Thoracic aorta (tissue), 2 donors: ENCODE results near the gene SLC45A2. TPM values are rescaled to one million over a fixed set of nuclear protein-coding genes. Genes with fewer than 3 reads are reported as not detected.
"Not testable (repeated sequence)": the region's sequence is repeated elsewhere in the genome, so short reads cannot be mapped to it uniquely, and the experiment has no call there.

ENCODE experiments used
- ATAC-seq: fragments of 150-250 bp; one replicate; pipeline ENCODE4 v1.8.0; 2017; ENCODE audit warnings: low read depth; ENCODE audit not compliant: insufficient number of reproducible peaks, low FRiP score
- DNase-seq: peaks from one replicate; pipeline ENCODE4 v3.0.0-alpha.2; 2020; ENCODE audit warnings: low spot score
- H3K27ac ChIP-seq, 2 donors: fragments of 200-600 bp; sonication (generic); 1 replicate in 1 of 2; 2 replicates in 1 of 2; pipeline ENCODE4 v1.5.1; 2016; ENCODE audit warnings: mild to moderate bottlenecking in 2 of 2, moderate library complexity in 2 of 2
- H3K27me3 ChIP-seq: fragments of 200-600 bp; sonication (generic); replicated peaks from 2 replicates; pipeline ENCODE4 v1.6.0; 2016; ENCODE audit warnings: mild to moderate bottlenecking; ENCODE audit not compliant: insufficient read depth
- H3K36me3 ChIP-seq: fragments of 200-600 bp; sonication (generic); one replicate; pipeline ENCODE4 v1.5.1; 2016
- H3K4me1 ChIP-seq, 2 donors: fragments of 200-600 bp; sonication (generic); 1 replicate in 1 of 2; 2 replicates in 1 of 2; pipeline versions ENCODE4 v1.5.1 to v1.6.0; 2016; ENCODE audit warnings: low read depth in 2 of 2, mild to moderate bottlenecking in 1 of 2; ENCODE audit not compliant: control insufficient read depth in 1 of 2
- H3K4me3 ChIP-seq: fragments of 200-600 bp; sonication (generic); 2 replicates; pipeline ENCODE4 v1.5.1; 2016; ENCODE audit warnings: mild to moderate bottlenecking
- H3K9me3 ChIP-seq: fragments of 200-600 bp; sonication (generic); 2 replicates; pipeline ENCODE4 v1.5.1; 2016
- total RNA-seq, 2 donors: library from RNA; depleted of rRNA; stranded (reverse); fragments of >200 nt; gene quantifications; one replicate each; pipeline versions ENCODE4 v1.1.0 to v1.2.3, GENCODE V29; 2016
- TF ChIP-seq, protein P1 (sequence below): fragments of 200-600 bp; sonication (generic); IDR thresholded peaks from one replicate; pipeline ENCODE4 v1.5.1; 2019; ENCODE audit warnings: antibody characterized with exemption

Gene SLC45A2, protein sequence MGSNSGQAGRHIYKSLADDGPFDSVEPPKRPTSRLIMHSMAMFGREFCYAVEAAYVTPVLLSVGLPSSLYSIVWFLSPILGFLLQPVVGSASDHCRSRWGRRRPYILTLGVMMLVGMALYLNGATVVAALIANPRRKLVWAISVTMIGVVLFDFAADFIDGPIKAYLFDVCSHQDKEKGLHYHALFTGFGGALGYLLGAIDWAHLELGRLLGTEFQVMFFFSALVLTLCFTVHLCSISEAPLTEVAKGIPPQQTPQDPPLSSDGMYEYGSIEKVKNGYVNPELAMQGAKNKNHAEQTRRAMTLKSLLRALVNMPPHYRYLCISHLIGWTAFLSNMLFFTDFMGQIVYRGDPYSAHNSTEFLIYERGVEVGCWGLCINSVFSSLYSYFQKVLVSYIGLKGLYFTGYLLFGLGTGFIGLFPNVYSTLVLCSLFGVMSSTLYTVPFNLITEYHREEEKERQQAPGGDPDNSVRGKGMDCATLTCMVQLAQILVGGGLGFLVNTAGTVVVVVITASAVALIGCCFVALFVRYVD
- not detected for total RNA-seq

DNA sequence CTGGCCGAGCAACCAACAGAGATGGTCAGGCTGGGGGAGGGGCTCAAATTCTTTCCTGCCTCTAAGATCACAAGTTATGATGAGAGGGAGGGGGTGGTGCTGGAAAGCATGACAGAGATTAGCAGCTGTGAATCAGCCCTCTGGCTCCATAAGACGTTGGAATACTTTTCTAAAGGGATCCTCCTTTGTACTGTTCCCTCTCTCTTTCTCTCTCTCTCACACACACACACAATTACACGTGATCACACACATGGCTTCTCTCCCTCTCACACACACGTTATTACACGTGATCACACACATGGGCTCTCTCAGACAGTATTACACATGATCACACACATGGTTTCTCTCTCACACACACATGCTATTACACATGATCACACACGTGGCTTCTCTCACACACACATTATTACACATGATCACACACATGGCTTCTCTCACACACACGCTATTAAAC lies at the start of gene SLC45A2:
Gene SLC45A2 (minus strand): TSS at position 23 of the 454 bp plus-strand sequence. CDS start 110 bp downstream, outside the sequence.
- H3K36me3 ChIP-seq = peaks cover 15% of the 10 kb centered on the region
- H3K4me1 ChIP-seq = no peaks in the 10 kb centered on the region
- DNase-seq (no peak), ATAC-seq (no peak)
- H3K27me3 ChIP-seq = no peaks in the 10 kb centered on the region
- TF ChIP-seq, protein P1, sequence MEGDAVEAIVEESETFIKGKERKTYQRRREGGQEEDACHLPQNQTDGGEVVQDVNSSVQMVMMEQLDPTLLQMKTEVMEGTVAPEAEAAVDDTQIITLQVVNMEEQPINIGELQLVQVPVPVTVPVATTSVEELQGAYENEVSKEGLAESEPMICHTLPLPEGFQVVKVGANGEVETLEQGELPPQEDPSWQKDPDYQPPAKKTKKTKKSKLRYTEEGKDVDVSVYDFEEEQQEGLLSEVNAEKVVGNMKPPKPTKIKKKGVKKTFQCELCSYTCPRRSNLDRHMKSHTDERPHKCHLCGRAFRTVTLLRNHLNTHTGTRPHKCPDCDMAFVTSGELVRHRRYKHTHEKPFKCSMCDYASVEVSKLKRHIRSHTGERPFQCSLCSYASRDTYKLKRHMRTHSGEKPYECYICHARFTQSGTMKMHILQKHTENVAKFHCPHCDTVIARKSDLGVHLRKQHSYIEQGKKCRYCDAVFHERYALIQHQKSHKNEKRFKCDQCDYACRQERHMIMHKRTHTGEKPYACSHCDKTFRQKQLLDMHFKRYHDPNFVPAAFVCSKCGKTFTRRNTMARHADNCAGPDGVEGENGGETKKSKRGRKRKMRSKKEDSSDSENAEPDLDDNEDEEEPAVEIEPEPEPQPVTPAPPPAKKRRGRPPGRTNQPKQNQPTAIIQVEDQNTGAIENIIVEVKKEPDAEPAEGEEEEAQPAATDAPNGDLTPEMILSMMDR = no peak
- no peak within 1 kb of the TSS for H3K4me3 ChIP-seq
- no peaks in the 10 kb centered on the region for H3K9me3 ChIP-seq
- H3K27ac ChIP-seq = no peak within 1 kb of the TSS

DNA sequence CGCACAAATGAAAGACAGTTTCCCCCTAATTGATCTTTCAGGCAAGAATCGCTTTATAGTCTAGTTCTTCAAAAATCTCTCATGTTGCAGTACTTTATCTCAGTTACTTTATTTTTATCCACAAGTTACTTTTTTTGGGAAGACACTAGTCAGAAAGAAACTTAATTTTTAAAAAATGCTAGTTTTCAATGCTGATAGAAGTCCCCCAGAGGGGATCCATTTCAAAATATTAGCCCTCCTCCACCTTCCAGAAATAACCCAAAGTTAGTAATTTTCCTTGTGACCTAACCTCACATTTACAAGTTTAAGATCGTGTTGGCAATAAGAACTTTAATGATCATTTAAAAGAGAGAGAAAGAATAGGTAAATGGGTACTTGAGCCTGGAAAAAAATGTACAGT lies 47.5 kb upstream of the SLC45A2 start:
- Histone ChIP-seq H3K36me3 (no peaks in the 10 kb centered on the region), H3K27me3 (no peaks in the 10 kb centered on the region), H3K4me3 (no peak overlapping the region), H3K27ac (no peak overlapping the region), H3K4me1 (peaks cover 0 to 3% of the 10 kb centered on the region in 2 donors), H3K9me3 (no peaks in the 10 kb centered on the region)
- DNase-seq = no peak
- ATAC-seq = no peak
- TF ChIP-seq, protein P1 = no peak

DNA sequence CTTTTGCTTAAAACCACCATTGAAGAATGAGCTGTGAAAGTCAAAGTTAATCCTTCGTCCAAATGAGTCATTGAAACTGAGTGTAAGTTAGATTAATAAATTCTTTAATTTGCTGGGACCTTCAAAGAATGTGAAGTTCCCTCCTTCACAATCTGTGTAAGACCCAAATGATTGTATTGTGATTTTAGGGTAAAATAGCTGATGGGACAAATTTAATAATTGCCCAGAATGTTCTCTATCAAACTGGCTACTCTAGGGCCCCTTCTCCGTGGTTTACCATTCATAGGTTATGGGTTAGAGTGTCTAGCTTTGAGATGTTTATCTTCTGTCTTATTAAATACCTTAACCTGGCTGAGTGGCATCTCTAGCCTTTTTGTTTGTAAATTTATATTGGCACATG lies 46.6 kb upstream of the SLC45A2 start:
- H3K4me3 ChIP-seq = no peak overlapping the region
- H3K9me3 ChIP-seq = no peaks in the 10 kb centered on the region
- no peak for DNase-seq
- H3K27ac ChIP-seq = no peak overlapping the region
- H3K36me3 ChIP-seq = no peaks in the 10 kb centered on the region
- H3K4me1 ChIP-seq = no peaks in the 10 kb centered on the region
- ATAC-seq = no peak
- TF ChIP-seq, protein P1 = no peak
- no peaks in the 10 kb centered on the region for H3K27me3 ChIP-seq

DNA sequence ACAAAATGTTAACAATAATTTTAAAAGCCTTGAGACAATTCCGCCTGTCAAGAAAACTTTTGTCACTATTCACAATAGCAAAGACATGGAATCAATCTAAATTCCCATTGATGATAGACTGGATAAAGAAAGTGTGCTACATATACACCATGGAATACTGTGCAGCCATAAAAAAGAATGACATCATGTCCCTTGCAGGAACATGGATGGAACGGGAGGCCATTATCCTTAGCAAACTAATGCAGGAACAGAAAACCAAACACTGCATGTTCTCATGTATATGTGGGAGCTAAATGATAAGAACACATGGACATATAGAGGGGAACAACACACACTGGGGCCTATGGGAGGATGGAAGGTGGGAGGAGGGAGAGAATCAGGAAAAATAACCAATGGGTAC lies 46.1 kb upstream of the SLC45A2 start:
- H3K4me1 ChIP-seq, H3K9me3 ChIP-seq, H3K27ac ChIP-seq, H3K27me3 ChIP-seq, H3K36me3 ChIP-seq, H3K4me3 ChIP-seq, ATAC-seq, DNase-seq: not testable (repeated sequence)

DNA sequence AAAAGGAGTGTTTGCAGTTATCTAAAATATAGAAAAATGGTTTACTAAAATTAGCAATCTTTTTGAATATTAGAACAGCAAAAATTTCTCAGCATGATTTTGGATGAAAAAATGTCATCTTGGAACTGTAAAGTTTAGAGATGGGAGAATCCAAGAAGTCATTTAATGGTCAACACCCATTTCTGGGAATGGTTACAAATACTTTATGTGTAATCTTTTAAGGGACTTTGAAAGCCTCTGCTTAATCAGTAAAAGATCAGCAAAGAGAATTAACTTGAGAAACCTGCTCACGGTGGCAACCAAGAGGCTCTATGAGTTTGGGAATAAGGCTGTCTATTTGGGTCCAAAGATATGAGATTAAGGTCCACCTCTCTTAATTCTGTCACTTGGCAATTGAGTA lies 45.6 kb upstream of the SLC45A2 start:
- H3K4me3 ChIP-seq = no peak overlapping the region
- H3K36me3 ChIP-seq = no peaks in the 10 kb centered on the region
- H3K27ac ChIP-seq = no peak overlapping the region
- no peaks in the 10 kb centered on the region for H3K4me1 ChIP-seq
- TF ChIP-seq, protein P1 = no peak
- no peak for DNase-seq
- no peaks in the 10 kb centered on the region for H3K9me3 ChIP-seq
- ATAC-seq = no peak
- no peaks in the 10 kb centered on the region for H3K27me3 ChIP-seq
